Gastrocnemius medialis (tissue), 4 donors: Measurements from ENCODE around the gene FAM3C. TPM values are rescaled to one million over a fixed set of nuclear protein-coding genes. Genes with fewer than 3 reads are reported as not detected.

Experiments used
- ATAC-seq, 2 donors: fragments of 150-250 bp; one replicate each; pipeline ENCODE4 v1.9.1; 2016
- DNase-seq, 2 donors: peaks; one replicate each; pipeline ENCODE4 v3.0.0-alpha.2; 2019
- H3K27ac ChIP-seq, 4 donors: fragments of 200-600 bp; sonication (generic); 1 replicate in 1 of 4; 2 replicates in 3 of 4; pipeline ENCODE4 v1.5.1; 2016 to 2018; ENCODE audit warnings: mild to moderate bottlenecking in 2 of 4, moderate library complexity in 1 of 4
- H3K27me3 ChIP-seq, 3 donors: fragments of 200-600 bp; sonication (generic) in 2 of 3; 1 replicate in 1 of 3; 2 replicates in 2 of 3; pipeline versions ENCODE4 v1.5.1 to v1.6.0; 2016 to 2019; ENCODE audit warnings: mild to moderate bottlenecking in 1 of 3, moderate library complexity in 1 of 3
- H3K36me3 ChIP-seq, 2 donors: fragments of 200-600 bp; sonication (generic) in 1 of 2; one replicate each; pipeline ENCODE4 v1.5.1; 2017 to 2018
- H3K4me1 ChIP-seq, 2 donors: fragments of 200-600 bp; sonication (generic) in 1 of 2; one replicate each; pipeline ENCODE4 v1.5.1; 2016 to 2017; ENCODE audit warnings: mild to moderate bottlenecking in 2 of 2
- H3K4me3 ChIP-seq, 4 donors: fragments of 200-600 bp; sonication (generic) in 3 of 4; 1 replicate in 1 of 4; 2 replicates in 3 of 4; pipeline ENCODE4 v1.5.1; 2016 to 2019; ENCODE audit warnings: mild to moderate bottlenecking in 2 of 4
- H3K9me3 ChIP-seq, 3 donors: fragments of 200-600 bp; sonication (generic) in 2 of 3; 1 replicate in 1 of 3; 2 replicates in 2 of 3; pipeline ENCODE4 v1.5.1; 2016 to 2019
- POLR2A ChIP-seq, 2 donors: fragments of 450-650 bp; IDR thresholded peaks; one replicate each; pipeline ENCODE4 v1.6.1; 2017; ENCODE audit warnings: antibody characterized with exemption in 2 of 2, mild to moderate bottlenecking in 2 of 2, moderate library complexity in 2 of 2
- in situ Hi-C, 4 donors: fragments of 200-750 bp; cut with MboI; loops; one replicate each; pipeline versions ENCODE4 v1.15.0 to v1.8.0; 2017; ENCODE audit warnings: low sequenced_read_pairs in 4 of 4
- intact Hi-C: fragments of 100-400 bp; cut with DNase I; formaldehyde crosslinking; loops from one replicate; pipeline ENCODE4 v1.15.1; 2023; ENCODE audit warnings: low total_unique reads
- total RNA-seq, 4 donors: library from RNA; depleted of rRNA; stranded (reverse); fragments of >200 nt; gene quantifications; one replicate each; pipeline versions ENCODE4 v1.1.0 to v1.2.3, GENCODE V29; 2016
- TF ChIP-seq, protein P1 (sequence below), 5 experiments: fragments of 450-650 bp in 3 of 5; fragments of 200-600 bp in 2 of 5; sonication (generic) in 2 of 5; IDR thresholded peaks in 4 of 5; conservative IDR thresholded peaks in 1 of 5; 1 replicate in 4 of 5; 2 replicates in 1 of 5; pipeline ENCODE4 v1.5.1; 2016 to 2019; ENCODE audit warnings: antibody characterized with exemption in 5 of 5, mild to moderate bottlenecking in 3 of 5, moderate library complexity in 3 of 5

Gene FAM3C
- total RNA-seq, 4 donors from 2014 or later: 9.7 to 17.5 (median 13.2) TPM

DNA sequence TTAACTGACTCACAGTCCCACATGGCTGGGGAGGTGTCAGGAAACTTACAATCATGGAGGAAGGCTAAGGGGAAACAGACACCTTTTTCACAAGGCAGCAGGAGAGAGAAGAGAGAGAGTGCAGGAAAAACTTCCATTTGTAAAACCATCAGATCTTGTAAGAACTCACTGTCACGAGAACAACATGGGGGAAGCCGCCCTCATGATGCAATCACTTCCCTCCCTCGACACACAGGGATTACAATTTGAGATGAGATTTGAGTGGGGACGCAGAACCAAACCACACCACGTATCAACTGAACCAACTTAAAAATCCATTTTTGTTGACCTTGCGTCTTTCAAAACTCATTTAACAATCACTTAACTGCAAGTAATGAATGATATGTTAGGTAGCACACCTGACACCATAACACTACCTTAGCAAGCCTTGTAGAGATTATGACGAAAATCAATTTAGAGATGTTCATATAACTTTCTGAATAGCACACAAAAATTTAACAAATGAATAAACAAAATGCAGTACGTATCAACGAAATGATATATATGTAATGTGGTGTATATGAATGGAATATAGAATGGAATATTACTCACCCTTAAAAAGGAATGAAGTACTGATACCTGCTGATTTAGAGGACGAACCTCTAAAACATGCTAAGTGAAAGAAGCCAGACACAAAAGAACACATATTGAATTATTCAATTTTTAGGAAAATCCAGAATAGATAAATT is 3.7 kb downstream of the FAM3C start:
- in situ Hi-C loops (no loop called here), intact Hi-C loops (no loop called here)
- Histone ChIP-seq H3K4me1 (peaks cover 4 to 11% of the 10 kb centered on the region in 2 donors), H3K9me3 (no peaks in the 10 kb centered on the region), H3K27me3 (no peaks in the 10 kb centered on the region), H3K27ac (no peak overlapping the region), H3K4me3 (no peak overlapping the region), H3K36me3 (no peaks in the 10 kb centered on the region)
- DNase-seq (no peak), ATAC-seq (no peak)
- TF ChIP-seq, protein P1, sequence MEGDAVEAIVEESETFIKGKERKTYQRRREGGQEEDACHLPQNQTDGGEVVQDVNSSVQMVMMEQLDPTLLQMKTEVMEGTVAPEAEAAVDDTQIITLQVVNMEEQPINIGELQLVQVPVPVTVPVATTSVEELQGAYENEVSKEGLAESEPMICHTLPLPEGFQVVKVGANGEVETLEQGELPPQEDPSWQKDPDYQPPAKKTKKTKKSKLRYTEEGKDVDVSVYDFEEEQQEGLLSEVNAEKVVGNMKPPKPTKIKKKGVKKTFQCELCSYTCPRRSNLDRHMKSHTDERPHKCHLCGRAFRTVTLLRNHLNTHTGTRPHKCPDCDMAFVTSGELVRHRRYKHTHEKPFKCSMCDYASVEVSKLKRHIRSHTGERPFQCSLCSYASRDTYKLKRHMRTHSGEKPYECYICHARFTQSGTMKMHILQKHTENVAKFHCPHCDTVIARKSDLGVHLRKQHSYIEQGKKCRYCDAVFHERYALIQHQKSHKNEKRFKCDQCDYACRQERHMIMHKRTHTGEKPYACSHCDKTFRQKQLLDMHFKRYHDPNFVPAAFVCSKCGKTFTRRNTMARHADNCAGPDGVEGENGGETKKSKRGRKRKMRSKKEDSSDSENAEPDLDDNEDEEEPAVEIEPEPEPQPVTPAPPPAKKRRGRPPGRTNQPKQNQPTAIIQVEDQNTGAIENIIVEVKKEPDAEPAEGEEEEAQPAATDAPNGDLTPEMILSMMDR (IDR thresholded peaks at IDR 0.05 in 4 of 5, conservative IDR thresholded peaks at IDR 0.05 in 1 of 5): no peak
- no peak for TF ChIP-seq POLR2A (IDR thresholded peaks at IDR 0.05)

DNA sequence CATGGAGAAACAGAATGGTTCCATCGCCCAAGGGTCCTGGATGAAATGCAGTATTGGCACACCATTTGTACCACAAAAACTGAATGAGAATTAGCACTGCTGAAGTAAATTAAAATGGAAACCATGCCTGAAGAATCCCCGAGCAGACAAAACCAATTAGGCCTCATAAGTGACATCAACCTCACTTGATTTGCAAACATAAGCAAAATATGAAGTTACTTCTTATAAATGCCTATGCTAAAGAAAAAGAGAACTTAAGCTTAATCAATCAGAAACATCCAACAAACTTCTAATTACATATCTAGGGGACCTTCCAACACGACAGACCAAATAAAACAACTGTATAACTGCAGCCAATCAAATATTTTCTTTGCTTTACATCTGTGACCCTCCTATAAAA is 4.4 kb downstream of the FAM3C start:
- H3K36me3 ChIP-seq: no peaks in the 10 kb centered on the region
- no peaks in the 10 kb centered on the region for H3K27me3 ChIP-seq
- in situ Hi-C loops: no loop called here
- H3K27ac ChIP-seq: no peak overlapping the region
- ATAC-seq: no peak
- peaks cover 2 to 10% of the 10 kb centered on the region in 2 donors for H3K4me1 ChIP-seq
- H3K4me3 ChIP-seq: no peak overlapping the region
- H3K9me3 ChIP-seq: no peaks in the 10 kb centered on the region
- no peak for DNase-seq
- no peak for TF ChIP-seq POLR2A (IDR thresholded peaks at IDR 0.05)
- TF ChIP-seq, protein P1 (IDR thresholded peaks at IDR 0.05 in 4 of 5, conservative IDR thresholded peaks at IDR 0.05 in 1 of 5): no peak
- intact Hi-C loops: no loop called here

DNA sequence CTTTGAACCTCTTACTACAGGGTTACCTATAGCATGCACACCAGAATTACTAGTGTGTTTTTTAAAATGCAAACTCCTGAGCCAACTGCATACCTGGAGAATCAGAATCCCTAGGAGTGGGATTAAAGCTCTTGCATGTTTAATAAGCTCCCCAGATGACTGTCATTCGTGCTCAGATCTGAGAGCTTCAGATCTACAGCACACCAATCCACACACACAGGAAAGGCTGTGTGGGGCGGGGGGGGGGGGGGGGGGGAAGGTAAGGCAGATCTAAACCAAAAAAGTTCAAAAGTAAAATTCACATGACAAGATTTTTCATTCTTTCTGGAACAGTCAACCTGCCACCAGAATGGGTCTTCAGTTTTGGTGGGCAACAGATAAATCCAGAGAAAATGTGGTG is 5.5 kb downstream of the FAM3C start:
- intact Hi-C loops (no loop called here), in situ Hi-C loops (no loop called here)
- Histone ChIP-seq H3K27me3 (no peaks in the 10 kb centered on the region), H3K27ac (no peak overlapping the region), H3K36me3 (no peaks in the 10 kb centered on the region), H3K4me3 (no peak overlapping the region), H3K9me3 (no peaks in the 10 kb centered on the region), H3K4me1 (peaks cover 4 to 7% of the 10 kb centered on the region in 2 donors)
- no peak for DNase-seq
- TF ChIP-seq POLR2A (IDR thresholded peaks at IDR 0.05): no peak
- ATAC-seq: no peak

DNA sequence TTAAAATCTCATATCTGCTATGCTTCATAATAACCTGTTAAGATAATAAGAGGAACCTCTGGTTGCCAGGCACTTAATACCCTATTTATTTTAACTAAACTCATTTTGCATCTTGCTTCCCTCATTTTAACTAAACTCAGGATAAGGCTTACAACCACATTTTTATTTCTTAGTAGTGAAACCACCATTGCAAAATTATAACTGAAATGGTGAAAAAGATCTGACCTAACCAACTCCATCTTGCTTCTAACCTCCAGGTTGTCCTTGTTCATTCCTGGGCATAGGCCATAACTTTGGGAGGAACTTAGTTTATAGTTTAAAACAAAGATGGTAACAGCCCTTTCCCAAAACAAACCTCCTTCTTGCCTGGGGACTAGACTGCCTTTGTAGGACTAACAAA is 6.0 kb downstream of the FAM3C start:
- TF ChIP-seq POLR2A (IDR thresholded peaks at IDR 0.05): no peak
- TF ChIP-seq, protein P1 (IDR thresholded peaks at IDR 0.05 in 4 of 5, conservative IDR thresholded peaks at IDR 0.05 in 1 of 5): no peak
- Histone ChIP-seq H3K36me3 (no peaks in the 10 kb centered on the region), H3K4me3 (no peak overlapping the region), H3K27me3 (no peaks in the 10 kb centered on the region), H3K4me1 (peaks cover 3 to 5% of the 10 kb centered on the region in 2 donors), H3K9me3 (no peaks in the 10 kb centered on the region), H3K27ac (no peak overlapping the region)
- in situ Hi-C loops: no loop called here
- intact Hi-C loops: no loop called here
- no peak for DNase-seq
- no peak for ATAC-seq

DNA sequence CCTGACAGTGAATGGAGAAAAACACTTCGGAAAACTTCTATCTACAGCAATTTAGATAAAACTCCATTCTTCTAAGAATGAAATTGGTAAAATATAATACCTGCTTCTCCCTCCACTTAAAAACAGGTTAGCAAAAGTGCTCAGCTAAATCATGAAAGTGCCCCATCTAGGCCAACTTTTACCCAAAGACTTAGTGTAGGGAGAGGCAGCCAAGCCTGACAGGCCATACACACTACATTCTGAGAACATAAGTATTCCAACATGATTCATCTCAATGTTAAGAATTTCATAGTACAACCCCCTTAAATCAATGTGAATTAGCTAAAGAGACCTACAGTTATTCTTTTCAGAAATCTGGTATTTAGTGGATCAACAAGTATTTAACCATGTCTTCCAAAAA is 7.2 kb downstream of the FAM3C start:
- in situ Hi-C loops: no loop called here
- no peak for DNase-seq
- intact Hi-C loops: no loop called here

More for the DNA sequence above, 7.2 kb downstream of the FAM3C start:
- TF ChIP-seq POLR2A (IDR thresholded peaks at IDR 0.05): no peak
- TF ChIP-seq, protein P1 (IDR thresholded peaks at IDR 0.05 in 4 of 5, conservative IDR thresholded peaks at IDR 0.05 in 1 of 5): no peak
- no peak for ATAC-seq
- no peaks in the 10 kb centered on the region for H3K9me3 ChIP-seq
- no peak overlapping the region for H3K27ac ChIP-seq
- H3K4me1 ChIP-seq: peaks cover 4 to 5% of the 10 kb centered on the region in 2 donors
- H3K27me3 ChIP-seq: no peaks in the 10 kb centered on the region
- H3K36me3 ChIP-seq: no peaks in the 10 kb centered on the region
- H3K4me3 ChIP-seq: no peak overlapping the region
